Measurements from ENCODE around the gene TMEM272.

DNA sequence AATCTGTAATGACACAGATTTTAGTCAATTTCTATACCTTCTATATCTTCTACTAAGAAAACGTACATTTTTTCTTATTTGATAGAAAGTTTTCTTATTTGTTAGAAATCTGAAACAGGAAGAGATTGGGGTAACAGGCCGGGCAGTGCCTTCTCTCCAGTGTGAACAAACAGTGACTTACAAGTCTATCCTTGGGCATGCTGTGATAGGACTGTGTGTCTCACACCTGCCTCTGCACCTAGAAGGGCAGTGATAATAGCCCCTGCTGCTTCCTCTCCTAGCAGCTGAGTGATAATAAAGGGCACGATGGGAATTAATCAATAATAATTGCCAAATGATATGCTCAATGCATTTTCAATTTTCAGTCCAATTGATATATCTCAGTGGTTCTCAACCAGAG lies 1.4 kb downstream of the TMEM272 start:
- TF ChIP-seq, protein P1, sequence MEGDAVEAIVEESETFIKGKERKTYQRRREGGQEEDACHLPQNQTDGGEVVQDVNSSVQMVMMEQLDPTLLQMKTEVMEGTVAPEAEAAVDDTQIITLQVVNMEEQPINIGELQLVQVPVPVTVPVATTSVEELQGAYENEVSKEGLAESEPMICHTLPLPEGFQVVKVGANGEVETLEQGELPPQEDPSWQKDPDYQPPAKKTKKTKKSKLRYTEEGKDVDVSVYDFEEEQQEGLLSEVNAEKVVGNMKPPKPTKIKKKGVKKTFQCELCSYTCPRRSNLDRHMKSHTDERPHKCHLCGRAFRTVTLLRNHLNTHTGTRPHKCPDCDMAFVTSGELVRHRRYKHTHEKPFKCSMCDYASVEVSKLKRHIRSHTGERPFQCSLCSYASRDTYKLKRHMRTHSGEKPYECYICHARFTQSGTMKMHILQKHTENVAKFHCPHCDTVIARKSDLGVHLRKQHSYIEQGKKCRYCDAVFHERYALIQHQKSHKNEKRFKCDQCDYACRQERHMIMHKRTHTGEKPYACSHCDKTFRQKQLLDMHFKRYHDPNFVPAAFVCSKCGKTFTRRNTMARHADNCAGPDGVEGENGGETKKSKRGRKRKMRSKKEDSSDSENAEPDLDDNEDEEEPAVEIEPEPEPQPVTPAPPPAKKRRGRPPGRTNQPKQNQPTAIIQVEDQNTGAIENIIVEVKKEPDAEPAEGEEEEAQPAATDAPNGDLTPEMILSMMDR (IDR thresholded peaks at IDR 0.05; ENCODE audit: insufficient read depth, low read length) = no peak
- no peak for TF ChIP-seq POLR2AphosphoS5 (IDR thresholded peaks at IDR 0.05; ENCODE audit: low read depth)

Data from HL-60 (cell line).